GM12801 (cell line): ENCODE data around the gene USH1C.

Experiments used
- TF ChIP-seq, protein P1 (sequence below): IDR thresholded peaks from one replicate; pipeline ENCODE4 v1.5.1; 2011; ENCODE audit warnings: control low read depth; ENCODE audit not compliant: insufficient read length; ENCODE audit errors: extremely low read depth

USH1C gene

DNA sequence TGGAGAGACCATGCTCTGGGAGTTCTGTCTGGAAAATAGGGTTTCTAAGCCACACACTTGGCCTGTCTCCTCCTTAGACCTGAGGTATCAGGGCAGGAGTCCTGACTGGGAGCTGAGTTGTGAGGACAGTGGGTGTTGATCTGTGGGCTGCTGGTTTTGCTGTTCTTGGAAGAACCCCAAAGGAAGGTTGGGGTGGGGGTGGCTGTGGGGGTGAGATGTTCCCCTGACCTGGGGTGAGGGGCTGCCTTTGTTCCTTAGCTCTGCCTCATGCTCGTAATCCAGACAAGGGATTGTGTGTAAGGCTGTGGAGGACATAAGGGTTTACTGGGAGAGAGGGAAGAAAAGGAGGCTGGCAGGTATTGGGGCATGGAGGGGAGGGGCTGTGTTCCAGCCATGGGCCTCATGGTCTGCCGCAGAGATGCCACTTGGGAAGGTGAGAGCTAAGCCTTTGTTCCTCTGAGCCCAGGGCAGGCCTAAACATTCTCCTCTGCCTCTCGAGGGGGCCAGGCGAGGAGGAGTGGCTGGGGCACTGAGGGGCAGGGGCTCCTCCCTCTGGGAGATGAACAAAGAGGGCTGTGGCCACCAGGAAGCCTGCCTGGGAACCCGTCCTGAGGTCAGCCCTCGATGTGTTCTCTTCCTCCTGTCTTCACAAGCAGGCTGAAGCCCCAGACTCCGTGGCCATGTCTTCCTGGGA lies 7.3 kb upstream of the USH1C start:
- TF ChIP-seq, protein P1, sequence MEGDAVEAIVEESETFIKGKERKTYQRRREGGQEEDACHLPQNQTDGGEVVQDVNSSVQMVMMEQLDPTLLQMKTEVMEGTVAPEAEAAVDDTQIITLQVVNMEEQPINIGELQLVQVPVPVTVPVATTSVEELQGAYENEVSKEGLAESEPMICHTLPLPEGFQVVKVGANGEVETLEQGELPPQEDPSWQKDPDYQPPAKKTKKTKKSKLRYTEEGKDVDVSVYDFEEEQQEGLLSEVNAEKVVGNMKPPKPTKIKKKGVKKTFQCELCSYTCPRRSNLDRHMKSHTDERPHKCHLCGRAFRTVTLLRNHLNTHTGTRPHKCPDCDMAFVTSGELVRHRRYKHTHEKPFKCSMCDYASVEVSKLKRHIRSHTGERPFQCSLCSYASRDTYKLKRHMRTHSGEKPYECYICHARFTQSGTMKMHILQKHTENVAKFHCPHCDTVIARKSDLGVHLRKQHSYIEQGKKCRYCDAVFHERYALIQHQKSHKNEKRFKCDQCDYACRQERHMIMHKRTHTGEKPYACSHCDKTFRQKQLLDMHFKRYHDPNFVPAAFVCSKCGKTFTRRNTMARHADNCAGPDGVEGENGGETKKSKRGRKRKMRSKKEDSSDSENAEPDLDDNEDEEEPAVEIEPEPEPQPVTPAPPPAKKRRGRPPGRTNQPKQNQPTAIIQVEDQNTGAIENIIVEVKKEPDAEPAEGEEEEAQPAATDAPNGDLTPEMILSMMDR = no peak

DNA sequence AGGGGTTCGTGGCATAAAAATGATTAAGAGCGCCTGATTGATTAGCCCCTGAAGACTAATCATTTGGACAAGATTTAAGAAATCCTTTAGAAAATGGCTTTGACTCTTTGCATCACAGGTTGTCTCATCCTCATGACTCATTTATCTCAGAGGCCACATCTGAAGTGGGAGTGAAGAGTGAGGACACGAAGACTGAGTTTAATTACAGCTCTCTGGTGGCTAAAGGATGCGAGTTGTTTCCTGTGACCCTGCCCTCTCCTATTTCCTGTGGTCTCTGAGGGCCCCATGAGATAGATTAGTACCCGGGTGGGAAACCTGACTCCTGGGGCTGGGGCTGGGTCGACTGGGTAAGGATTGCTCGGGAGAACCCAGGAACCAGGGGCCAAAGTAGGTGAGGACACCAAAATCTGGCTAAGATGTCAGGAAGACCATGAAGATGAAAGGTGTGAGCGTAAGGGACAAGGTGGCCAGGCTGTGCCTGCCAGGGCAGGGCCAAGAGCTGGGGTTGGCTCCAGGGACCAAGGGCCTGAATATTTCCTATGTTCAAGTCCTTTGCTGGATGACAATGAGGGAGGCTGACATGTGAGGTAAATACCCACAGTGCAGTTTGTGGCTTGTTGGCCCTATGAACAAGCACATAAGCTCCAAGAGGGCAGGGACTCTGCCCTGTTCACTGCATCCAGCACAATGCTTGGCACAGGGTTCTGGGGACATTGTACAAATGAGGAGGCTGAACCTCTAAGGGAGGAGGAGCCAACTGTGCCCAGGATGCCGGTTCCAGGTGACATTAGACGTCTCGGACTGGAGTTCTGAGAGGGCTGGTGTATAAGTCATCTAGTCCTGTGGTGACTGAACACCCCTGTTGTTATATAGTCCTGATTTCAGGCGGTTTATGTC lies 6.5 kb upstream of the USH1C start:
- TF ChIP-seq, protein P1 = no peak

DNA sequence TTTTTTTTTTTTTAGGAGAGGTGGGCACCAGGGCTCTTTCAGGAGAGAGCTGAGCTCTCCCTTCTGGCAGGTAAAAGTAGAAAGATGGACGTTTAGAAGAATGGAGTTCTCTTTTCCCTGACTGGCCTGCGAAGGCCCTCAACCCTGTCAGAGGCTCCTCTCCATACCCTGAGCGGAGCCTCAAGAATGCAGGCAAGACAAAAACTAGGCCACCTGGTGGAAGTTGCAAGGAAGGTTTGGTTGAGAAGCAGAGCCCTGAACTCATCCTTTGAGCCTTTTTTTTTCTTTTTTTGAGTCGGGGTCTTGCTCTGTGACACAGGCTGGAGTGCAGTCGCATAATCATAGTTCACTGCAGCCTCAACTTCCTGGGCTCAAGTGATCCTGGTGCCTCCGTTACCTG lies 4.2 kb upstream of the USH1C start:
- TF ChIP-seq, protein P1 = no peak

GRCh38 chr11:17547932-17548331 lies 3.7 kb upstream of the USH1C start:
- TF ChIP-seq, protein P1 = no peak

- TF ChIP-seq, protein P1 = no peak
Observed at GRCh38 chr11:17547051-17547577, 2.9 kb upstream of the USH1C start, which contains the start of gene OTOG. OTOG (plus strand) TSS chr11:17547259; CDS start chr11:17547373, 114 bp downstream.

DNA sequence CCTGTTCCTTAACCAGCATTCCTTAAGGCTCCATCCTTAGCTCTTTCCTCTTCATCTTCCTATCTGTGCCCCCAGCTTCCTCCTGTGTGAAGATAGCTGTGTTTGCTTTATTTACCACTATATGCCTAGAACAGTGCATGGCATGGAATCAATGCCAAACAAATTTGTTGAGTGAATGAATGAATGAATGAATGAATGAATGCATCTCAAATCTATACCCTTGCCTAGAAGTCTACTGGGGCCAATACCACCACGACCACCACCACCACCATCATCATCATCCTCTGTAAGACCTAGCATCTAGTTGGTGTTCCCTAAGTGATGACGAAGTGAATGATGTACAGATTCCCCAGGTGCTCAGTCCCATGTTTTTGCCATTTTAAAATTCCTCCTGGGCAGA lies 2.0 kb upstream of the USH1C start:
- TF ChIP-seq, protein P1 = no peak

DNA sequence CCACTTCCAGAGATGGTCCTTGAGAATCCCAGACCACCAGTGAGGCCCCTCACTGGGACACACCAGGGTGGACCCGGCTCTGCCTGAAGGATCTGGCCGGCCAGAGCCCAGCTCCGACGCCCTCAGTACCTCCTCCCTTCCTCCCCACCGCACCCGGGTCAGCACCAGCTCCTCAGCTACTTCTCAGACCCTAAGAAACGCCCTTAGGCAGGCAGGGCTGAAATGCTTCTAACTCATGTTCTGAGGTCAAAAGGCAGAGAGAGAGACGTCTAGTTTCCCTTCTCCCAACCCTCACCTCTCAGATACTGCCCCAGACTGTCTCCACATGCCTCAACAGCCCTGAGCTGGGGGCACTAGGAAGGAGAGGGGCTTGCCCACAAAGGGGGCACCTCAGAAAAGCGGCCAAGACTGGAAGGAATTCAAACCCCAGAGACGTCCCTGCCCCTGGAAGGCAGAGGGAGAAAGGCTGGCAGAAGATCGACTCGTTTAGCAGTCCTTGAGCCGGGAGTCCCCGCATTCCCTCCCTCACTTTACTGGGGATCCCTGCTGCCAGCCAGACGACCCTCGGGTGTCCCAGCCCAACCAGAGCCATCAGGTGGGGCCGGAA lies 539 bp downstream of the USH1C start:
- TF ChIP-seq, protein P1 = no peak
